DLD1 (cell line): ENCODE measurements around the gene FSTL4.

Source experiments
- in situ Hi-C: cut with HindIII; loops from 2 replicates; pipeline ENCODE4 v1.10.0; 2017; ENCODE audit warnings: low sequenced_read_pairs

The FSTL4 gene

DNA sequence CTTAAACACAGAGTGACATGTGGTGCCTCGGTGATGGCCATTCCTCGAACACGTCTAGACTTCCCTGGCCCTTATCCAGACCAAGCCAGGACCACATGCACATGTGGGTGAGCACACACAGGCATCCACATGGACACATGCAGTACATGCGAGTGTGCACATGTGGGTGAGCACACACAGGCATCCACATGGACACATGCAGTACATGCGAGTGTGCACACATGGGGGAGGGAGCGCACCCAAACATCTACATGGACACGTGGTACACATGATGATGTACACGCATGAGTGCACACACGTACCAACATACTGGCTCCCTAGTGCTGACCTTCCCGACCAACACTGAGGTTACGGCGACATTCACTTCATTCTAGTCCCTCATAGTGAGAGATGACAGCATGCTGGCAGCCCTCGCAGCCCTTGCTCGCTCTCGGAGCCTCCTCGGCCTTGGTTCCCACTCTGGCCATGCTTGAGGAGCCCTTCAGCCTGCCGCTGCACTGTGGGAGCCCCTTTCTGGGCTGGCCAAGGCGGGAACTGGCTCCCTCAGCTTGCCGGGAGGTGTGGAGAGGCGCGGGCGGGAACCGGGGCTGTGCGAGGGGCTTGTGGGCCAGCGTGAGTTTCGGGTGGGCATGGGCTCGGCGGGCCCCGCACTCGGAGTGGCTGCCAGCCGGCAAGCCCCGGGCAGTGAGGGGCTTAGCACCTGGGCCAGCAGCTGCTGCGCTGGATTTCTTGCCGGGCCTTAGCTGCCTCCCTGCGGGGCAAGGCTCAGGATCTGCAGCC, 373.7 kb downstream of the FSTL4 start:
- in situ Hi-C loops: no loop called here

DNA sequence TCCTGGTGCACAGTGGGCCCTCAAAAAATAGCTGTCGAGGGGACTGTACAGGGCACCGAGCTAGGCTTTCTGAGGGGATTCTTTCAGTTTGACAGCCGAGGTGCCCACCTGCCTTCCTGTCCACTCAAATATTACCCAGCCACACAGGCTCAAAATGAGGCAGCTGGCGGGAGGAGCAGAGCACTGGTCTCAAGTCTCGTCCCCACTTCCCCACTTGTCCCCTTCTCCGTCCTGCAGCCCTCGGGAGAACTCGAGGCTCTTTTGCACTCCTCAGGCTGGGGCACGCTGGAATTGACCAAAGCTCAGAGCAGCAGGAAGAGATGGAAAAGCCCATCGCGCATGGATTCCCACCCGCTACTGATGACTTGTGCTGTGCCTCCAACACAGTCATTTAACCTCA, 375.4 kb downstream of the FSTL4 start:
- in situ Hi-C loops: no loop called here

DNA sequence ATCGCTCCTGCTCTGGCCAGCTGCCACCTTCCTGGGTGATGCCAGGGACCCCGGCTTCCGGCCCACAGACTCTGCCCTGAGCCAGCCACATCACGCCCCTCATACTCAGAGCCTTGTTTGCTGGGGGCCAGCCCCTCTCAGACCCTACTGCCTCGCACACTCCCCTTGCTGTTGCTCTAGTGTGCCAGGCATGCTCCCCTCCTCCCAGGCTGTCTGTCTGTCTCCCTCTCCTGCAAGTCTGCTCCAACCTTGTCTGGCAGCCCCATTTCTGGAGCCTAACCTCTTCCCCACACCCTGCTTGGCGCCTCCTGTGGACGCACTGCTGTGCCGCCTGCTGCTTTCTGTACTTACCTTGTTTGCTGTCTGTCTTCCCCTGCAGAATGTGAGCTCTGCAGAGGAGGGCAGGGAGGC, 375.8 kb downstream of the FSTL4 start:
- in situ Hi-C loops: no loop called here

DNA sequence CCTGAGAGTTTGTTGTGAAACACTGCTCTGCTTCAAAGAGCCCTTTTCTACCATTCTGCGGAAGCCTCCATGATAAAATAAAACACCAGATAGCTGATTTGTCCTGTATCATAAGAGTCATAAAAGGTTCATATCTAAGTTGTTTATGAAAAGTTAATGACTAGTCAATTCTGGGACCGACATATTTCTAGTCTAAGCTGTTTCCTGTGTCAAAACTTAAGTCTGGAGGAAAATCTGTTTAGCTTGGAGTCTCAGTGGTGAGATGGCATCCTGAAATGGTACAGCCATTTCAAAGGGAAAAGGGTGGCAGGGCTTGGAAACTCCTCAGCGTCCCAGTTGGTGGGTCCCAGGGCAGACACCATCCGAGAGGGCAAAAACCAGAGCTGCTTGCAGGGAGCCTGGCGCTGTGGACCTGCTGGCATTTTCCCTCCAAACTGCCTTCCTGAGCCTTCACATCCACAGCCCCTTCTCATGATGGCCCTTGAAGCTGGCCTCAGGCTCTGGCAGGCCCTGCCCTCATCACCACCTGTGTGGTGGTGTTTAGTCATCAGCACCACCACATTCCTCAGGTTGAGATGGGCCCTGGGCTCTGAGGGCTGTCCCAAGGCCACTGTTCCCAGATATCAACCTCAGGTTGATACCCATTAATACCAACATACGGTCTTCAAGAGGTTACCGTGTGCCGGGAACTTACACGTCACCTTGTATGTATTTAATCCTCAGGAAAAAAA, 376.5 kb downstream of the FSTL4 start:
- in situ Hi-C loops: no loop called here

DNA sequence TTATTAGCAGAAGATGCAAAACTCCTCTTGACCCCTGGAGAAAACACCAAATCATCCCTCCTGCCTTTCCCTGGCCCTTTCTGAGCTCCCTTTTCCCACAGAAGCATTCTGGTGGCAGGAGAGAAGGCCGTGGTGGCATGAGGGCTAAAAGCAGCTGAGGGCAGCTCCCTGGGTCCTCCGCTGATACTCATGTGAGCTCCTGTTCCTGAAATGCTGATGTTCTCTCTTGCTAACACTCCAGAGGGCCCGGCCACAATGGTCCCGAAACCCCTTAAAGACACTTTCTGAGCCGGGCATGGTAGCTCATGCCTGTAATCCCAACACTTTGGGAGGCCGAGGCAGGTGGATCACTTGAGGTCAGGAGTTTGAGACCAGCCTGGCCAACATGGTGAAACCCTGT, 377.4 kb downstream of the FSTL4 start:
- in situ Hi-C loops: no loop called here

DNA sequence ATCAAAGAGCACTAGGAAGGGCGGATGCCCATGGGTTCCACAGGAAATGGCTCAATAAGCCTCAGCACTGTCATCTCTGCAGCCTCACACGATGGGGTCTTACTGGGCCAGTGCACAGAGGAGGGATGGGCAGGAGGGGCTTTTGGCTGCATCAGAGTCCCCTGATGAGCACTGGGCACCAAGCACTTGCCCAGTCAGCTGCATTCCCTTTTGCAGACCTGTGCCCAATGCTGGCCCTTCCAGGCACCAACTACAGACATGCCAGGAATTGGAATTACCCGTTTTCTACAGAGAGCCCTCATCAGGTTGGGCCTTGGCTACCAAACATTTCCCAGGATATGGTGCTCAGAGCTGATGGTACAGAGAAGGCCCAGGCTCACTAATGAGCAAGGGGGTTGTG, 378.1 kb downstream of the FSTL4 start:
- in situ Hi-C loops: no loop called here

DNA sequence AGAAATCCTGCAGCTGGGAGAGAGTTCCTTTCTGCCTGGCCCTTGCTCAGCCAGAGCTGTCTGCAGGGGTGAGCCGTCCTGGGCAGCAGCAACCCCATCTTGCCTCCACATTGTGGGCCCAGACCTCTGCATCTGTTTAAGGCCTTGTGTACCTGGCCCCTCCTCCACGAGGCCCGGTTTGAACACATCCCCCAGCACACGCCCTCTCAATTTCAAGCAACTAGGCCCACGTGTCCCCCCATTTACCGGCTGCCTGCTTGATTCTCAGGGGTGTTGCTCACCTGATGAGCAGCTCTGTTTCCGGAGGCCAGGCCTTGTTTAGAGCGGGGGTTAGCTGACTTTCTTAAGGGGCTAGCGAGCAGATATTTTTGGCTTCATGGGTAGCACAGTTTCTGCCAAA, 378.7 kb downstream of the FSTL4 start:
- in situ Hi-C loops: no loop called here

DNA sequence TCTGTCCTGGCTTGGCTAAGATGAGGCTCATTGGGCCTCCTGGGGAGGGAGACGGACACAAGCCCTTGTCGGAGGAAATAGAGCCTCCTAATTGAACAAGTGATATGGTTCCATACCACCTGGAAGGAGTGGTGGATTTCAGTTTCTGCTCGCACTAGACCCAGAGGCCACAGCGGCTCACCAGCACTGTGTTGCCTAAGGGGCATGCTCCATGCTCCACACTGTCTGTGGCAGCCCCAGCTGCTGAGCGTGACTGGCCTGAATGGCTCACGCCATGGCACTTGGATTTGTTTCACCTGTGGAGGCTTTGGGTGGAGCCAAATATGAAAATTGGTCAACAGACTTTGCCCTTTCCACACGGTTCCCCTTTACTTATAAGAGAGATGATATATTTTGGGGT, 379.4 kb downstream of the FSTL4 start:
- in situ Hi-C loops: no loop called here

DNA sequence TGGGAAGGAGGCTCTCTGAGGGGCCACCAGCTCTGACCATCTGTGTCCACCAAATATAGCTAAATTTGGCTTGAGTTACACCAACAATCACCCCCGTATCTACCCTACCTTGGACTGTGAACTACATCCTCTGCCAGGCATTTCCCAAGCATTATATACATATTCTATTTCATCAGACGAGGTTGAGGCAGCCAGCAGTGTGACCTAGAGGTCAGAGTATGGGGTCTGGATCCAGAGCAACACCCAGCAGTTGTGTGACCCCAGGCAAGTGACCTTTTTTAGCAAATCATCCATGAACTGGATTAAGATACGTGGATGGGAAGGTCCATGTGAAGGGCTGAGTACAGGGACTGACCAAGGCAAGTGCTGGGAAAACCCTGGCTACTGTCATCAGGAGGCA, 379.9 kb downstream of the FSTL4 start:
- in situ Hi-C loops: no loop called here

DNA sequence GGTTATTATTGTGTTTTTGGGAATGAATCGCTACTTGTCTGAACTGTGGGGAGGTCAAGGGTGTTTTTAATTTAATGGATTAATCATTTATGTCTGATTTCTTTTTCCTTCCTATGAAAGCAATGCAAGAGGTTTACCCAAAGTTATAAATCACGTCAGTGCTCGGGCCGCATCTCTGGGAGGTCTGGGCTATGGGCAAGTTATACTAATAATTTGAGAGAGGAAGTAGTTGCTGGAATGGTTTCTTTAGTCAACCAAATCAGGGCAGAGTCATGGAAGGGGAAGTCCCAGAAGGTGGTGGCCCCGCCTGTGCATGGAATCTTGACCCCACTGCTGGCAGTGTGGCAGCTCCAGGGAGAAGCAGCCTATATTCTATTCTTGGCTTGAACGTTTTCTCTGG, 380.3 kb downstream of the FSTL4 start:
- in situ Hi-C loops: no loop called here

DNA sequence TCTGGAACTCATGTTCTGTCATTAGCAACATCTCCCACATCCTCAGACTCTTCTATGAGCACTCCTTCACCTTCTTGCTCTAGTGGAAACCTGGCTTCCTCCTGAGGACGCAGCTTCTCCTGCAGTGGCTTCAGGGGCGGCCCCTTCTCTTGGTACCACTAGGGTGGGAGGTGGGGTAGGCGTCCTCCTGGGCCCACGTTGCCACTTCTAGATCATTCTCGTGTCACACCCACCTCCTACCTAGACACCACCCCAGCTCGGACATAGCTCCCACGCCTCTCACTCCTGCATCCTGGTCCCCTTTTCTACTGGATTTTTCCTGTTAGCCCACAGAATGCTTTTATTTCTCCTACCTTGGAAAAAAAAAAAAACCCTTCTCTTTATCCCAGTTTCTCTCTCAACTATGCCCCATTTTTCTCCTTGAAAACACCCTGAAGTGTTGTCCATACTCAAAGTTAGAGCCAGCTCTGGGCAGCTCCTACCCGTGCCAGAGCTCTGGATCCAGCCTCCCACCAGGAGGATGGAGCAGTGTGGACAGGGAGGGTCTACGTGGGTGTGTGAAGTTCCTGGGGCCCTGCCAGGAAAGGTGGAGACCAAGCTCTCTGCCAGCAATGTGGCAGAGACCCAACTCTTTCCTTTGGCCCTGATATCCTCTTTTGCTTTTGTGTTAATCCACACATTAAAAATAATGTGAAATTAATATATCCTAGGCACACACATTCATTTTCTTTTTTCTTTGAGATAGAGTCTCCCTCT, 381.3 kb downstream of the FSTL4 start:
- in situ Hi-C loops: no loop called here

DNA sequence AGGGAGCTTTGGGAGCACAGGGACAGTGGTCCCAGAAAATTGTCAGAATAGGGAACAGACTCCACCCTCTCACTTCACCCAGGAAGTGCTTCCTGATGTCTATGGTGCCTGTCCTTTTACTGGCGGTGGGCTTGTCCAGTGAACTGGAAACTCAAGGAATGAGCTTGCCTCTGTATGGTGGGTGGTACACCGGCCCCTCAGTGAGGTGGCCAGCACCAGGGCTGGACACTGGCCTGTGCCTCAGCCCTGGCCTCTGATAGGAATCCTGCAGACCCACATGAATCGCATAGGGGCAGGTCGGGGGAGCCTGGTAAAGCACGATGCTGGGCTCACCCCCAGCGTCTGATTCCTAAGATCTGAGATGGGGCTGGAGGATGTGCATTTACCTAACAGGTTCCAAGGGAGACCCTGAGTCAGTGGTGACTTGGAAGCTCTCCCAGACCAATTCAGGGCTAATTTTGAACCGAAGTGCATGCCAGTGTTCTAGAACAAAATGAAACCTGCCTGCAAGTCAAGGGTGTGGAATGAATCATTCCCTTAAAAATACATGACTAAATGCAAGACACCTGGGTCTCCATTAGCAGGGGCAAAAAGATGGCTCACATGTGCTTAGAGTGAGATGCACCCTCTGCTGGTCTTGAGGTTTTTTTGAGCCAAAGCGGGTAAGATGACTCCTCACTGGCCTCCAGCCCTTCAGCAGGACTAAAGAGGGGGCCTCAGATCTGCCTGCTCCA, 382.2 kb downstream of the FSTL4 start:
- in situ Hi-C loops: no loop called here

DNA sequence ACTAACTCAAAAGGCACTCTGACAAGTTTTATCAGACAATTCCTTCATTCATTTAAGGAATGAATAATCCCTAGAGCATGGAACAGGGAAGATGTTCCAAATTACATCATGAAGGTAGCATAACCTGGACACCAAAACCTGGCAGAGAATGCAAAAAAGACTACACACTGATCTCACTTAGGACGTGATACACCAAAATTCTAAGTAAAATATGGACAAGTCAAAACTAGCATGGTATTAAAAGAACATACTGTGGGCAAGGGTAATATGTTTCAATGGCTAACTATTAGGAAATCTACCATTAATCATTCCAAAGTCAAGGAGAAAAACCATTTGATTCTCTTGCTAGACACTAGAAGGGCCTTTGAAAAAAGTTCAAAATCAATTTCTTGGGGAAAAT, 384.0 kb downstream of the FSTL4 start:
- in situ Hi-C loops: no loop called here

DNA sequence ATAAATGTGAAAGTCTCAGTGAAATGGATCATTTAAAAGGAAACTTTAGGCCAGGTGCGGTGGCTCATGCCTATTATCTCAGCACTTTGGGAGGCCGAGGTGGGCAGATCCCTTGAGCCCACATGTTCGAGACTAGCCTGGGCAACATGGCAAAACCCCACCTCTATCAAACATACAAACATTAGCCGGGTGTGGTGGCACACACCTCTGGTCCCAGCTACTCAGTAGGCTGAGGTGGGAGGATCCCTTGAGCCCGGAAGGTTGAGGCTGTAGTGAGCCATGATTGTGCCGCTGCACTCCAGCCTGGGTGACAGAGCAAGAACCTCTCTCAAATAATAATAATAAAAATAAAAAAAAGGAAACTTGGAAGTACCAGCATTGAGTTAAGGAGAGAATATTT, 384.4 kb downstream of the FSTL4 start:
- in situ Hi-C loops: no loop called here

DNA sequence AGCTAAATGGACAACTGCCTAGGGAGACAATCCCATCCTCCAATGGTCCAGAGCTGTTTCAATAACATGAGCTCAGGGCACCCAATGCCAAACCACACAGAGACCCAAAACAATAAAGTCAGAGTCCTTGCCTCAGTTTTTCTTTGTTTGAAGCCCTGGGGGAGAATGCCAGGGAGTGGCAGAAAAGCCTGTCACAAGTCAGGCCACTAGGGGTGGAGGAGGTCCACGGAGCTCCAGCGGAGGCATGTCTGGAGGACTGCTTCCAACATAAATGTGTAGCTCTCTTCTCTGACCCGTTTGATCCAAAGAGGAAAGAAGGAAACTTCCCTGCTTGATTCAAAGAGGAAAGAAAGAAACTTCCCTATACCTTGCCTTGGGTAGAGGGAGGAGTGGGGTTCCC, 385.3 kb downstream of the FSTL4 start:
- in situ Hi-C loops: no loop called here

DNA sequence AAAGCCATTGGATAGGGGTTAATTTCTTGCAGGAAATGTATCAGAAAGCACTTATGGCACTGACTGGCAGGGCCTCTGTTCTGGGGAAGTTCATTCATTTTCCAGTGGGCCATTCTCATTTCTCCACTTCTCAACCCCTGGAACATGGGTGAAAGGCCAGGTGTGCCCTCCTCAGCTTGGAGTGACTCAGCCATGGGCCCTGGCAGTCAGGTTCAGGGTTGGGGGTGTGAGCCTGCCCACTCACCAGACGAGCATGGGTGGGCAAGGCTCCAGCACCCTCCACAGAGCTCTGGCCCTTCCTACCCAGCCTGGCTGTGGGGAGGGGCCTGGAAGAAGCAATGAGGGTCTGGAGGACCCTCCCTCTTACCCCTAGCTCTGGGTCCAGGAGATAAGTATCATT, 386.2 kb downstream of the FSTL4 start:
- in situ Hi-C loops: no loop called here

DNA sequence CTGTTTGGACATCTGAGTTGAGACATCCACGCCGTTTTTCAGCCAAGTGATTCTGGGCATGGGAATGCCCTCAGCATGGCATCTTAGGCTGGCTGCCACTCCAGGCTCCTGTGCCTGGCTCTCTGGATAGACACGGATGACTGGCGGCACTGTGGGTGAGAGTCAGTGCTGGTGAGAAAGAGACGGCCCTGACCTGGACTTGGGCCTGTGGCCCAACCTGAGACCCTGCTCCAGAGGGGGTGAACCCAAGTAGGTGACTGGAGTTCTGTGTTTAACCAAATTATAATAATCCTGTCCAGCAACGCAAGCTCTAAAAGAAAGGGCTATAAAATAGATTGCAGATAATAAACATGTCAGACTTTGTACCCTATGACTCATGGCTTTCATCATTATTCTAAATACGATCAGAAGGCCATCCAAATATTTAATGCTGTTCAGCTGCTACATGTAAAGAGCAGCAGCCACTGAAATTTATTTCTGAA, 386.6 kb downstream of the FSTL4 start:
- in situ Hi-C loops: no loop called here

DNA sequence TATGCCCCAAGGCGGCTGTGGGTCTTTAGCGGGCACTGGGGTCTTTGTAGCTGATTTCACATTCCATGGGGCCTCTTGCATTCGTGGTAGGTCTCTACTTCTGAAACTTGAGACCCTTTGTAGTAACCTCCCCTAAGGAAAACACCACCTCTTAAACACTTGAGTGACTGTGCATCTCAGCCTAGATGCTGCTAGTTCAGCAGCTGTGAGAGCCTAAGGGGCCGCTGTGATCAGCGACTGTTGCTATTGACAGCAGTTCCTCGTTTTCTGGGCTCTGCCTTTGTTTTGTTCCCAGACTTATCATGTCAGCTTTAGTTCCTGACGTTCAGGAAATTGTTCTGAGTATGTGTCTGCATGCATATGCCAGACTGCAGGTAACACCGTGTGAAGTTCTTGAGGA, 389.4 kb downstream of the FSTL4 start:
- in situ Hi-C loops: no loop called here

DNA sequence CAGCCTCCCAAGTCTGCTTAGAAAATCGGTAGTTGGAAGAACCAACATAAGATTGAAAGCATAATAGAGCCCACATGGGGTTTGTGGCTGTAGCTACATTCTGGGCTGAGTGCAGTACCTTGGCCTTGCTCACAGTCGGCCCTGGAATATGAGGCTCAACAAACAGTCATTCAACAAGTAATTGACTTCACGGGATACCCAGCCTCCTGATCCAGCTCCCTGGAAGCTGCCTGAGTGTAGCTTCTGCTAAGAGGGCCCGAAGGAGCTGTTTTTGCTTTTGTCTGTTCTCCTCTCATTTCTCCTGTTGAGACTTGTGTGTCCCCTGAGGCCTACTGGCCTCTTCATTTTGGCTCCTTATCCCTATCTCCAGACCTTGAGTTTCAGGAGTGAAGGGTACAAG, 389.8 kb downstream of the FSTL4 start:
- in situ Hi-C loops: no loop called here

DNA sequence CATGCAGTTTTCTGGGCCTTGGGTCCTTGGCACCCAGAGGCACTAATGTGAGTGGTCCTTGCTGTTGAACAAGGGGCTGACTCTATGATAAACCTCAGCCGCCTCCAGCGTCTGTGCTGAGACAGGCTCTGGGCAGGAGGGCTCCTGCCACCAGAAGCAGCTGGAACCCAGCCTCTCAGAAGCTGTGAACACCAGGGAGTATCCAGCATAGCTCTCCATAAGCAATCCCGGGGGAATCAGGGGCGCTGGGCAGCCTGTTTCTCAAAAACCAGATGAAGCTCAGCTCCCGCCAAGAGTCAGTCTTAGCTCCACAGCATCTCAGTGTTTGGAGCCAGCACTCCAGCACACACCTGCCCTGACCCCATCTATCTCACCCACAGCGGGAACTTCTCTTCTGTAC, 390.3 kb downstream of the FSTL4 start:
- in situ Hi-C loops: no loop called here
